Measurements from ENCODE around the gene TYW3. TPM values are rescaled to one million over a fixed set of nuclear protein-coding genes. Genes with fewer than 3 reads are reported as not detected.
A peak's percentile ranks its signal among the peaks of the same experiment; 100 is the strongest.

TYW3 gene
- total RNA-seq, 1 donor from 2014 or later, result 10.3 TPM

DNA sequence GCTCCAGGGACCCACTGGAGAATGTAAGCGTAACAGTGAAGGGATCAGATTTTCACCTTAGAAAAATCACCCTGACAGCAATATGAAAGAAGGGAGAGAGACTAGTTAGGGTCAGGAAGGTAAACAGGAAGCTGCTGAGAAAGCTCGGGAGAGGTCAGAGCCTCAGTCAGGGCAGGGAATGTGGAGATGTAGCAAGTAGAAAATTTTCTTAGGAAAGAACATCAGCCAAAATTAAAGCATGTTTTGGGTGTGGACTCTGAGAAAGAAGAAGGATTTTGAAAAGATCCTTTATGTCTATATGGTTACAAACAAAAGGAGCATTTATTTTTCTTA, 42.6 kb upstream of the TYW3 start:
- Mint-ChIP-seq H3K36me3 (ENCODE audit: insufficient read depth) (no peaks in the 10 kb centered on the region), H3K4me3 (ENCODE audit: low read depth) (peak overlapping the region; percentile 5), H3K27ac (peak overlapping the region; percentile 82), H3K27me3 (no peaks in the 10 kb centered on the region), H3K4me1 (ENCODE audit: low read depth) (peaks cover 13% of the 10 kb centered on the region), H3K9me3 (ENCODE audit: low read depth) (no peaks in the 10 kb centered on the region)
- DNase-seq (ENCODE audit: low spot score, unreplicated experiment), result no peak
- TF ChIP-seq, protein P1, sequence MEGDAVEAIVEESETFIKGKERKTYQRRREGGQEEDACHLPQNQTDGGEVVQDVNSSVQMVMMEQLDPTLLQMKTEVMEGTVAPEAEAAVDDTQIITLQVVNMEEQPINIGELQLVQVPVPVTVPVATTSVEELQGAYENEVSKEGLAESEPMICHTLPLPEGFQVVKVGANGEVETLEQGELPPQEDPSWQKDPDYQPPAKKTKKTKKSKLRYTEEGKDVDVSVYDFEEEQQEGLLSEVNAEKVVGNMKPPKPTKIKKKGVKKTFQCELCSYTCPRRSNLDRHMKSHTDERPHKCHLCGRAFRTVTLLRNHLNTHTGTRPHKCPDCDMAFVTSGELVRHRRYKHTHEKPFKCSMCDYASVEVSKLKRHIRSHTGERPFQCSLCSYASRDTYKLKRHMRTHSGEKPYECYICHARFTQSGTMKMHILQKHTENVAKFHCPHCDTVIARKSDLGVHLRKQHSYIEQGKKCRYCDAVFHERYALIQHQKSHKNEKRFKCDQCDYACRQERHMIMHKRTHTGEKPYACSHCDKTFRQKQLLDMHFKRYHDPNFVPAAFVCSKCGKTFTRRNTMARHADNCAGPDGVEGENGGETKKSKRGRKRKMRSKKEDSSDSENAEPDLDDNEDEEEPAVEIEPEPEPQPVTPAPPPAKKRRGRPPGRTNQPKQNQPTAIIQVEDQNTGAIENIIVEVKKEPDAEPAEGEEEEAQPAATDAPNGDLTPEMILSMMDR (IDR thresholded peaks at IDR 0.05; ENCODE audit: unreplicated experiment), result no peak

DNA sequence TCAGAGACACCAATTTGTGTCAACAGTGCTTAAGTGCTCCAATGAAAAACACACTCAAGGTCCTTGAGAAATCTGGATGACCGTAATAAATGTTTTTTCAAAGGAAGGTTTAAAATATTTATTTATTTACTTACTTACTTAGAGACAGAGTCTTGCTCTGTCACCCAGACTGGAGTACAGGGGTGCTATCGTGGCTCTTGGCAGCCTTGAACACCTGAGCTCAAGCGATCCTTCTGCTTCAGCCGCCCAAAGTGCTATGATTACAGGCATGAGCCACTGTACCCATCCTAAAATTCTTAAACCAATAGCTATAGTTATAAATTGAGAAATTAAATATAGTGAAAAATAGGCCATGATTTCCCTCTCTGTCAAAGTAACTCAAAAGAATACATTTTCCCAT, 42.0 kb upstream of the TYW3 start:
- Mint-ChIP-seq H3K27me3 (no peaks in the 10 kb centered on the region), H3K36me3 (ENCODE audit: insufficient read depth) (no peaks in the 10 kb centered on the region), H3K4me3 (ENCODE audit: low read depth) (no peak overlapping the region), H3K9me3 (ENCODE audit: low read depth) (no peaks in the 10 kb centered on the region), H3K27ac (no peak overlapping the region), H3K4me1 (ENCODE audit: low read depth) (peaks cover 13% of the 10 kb centered on the region)
- TF ChIP-seq, protein P1 (IDR thresholded peaks at IDR 0.05; ENCODE audit: unreplicated experiment), result no peak
- no peak for DNase-seq (ENCODE audit: low spot score, unreplicated experiment)

DNA sequence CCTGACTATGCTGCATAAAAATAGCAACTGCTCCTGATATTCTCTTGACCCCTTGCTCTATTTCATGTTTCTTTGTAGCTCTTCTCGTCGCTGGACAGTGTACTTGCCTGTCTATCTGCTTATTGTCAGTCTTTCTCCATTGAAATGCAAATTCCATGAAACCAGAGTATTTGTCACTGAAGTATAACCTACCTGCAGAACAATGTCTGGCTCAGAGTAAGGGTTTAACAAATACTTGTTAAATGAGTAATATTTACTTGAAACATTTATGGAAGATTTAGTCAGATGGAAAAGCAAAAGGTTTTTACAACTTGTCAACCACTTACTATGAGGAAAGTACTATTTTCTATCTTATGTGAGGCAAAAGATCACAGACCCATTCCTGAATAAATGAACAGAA, 39.5 kb upstream of the TYW3 start:
- no peaks in the 10 kb centered on the region for H3K36me3 Mint-ChIP-seq (ENCODE audit: insufficient read depth)
- no peak for DNase-seq (ENCODE audit: low spot score, unreplicated experiment)
- H3K9me3 Mint-ChIP-seq (ENCODE audit: low read depth), result no peaks in the 10 kb centered on the region
- H3K4me1 Mint-ChIP-seq (ENCODE audit: low read depth), result peaks cover 13% of the 10 kb centered on the region
- no peaks in the 10 kb centered on the region for H3K27me3 Mint-ChIP-seq
- H3K4me3 Mint-ChIP-seq (ENCODE audit: low read depth), result no peak overlapping the region
- TF ChIP-seq, protein P1 (IDR thresholded peaks at IDR 0.05; ENCODE audit: unreplicated experiment), result no peak
- no peak overlapping the region for H3K27ac Mint-ChIP-seq

DNA sequence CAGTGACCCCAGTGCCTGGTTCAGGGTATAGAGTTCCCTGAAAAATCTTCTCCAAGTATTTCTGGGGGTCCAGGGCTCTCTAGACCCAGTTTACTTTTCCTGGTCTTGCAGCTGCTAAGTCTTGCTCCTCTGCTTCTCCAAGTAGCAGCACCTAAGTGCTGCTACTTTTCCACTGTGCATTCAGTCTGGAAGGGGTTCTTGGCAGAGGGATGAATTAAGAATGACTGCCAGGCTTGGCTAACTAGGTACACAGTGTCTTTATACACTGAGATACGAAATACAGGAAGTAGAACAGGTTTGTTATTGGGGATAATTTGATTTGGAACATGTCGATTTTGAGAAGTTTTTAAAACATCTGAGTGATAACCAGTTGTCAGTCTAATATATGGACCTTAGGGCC, 35.1 kb upstream of the TYW3 start:
- H3K4me1 Mint-ChIP-seq (ENCODE audit: low read depth), result no peaks in the 10 kb centered on the region

DNA sequence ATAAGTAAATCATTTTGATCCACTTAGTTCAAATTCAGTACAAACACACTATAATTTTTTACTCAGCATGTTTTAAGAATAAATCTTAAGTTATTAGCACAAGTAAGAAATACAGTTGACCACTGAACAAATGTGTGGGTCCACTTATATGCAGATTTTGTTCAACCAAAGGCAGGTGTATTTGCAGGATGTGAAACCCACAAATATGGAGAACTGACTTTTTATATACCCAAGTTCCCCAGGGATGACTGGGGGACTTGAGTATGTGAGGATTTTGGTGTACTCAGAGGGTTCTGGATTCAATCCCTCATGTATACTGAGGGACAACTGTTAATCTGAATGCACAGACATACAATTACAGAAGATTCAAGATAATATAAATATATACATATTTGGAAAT, 33.6 kb upstream of the TYW3 start:
- Mint-ChIP-seq H3K9me3 (ENCODE audit: low read depth) (no peaks in the 10 kb centered on the region), H3K27ac (no peak overlapping the region), H3K36me3 (ENCODE audit: insufficient read depth) (peaks cover 7% of the 10 kb centered on the region), H3K4me1 (ENCODE audit: low read depth) (no peaks in the 10 kb centered on the region), H3K27me3 (no peaks in the 10 kb centered on the region), H3K4me3 (ENCODE audit: low read depth) (no peak overlapping the region)
- DNase-seq (ENCODE audit: low spot score, unreplicated experiment), result no peak
- TF ChIP-seq, protein P1 (IDR thresholded peaks at IDR 0.05; ENCODE audit: unreplicated experiment), result no peak

More for the DNA sequence above, 35.1 kb upstream of the TYW3 start:
- no peaks in the 10 kb centered on the region for H3K9me3 Mint-ChIP-seq (ENCODE audit: low read depth)
- TF ChIP-seq, protein P1 (IDR thresholded peaks at IDR 0.05; ENCODE audit: unreplicated experiment), result no peak
- H3K27ac Mint-ChIP-seq, result no peak overlapping the region
- H3K36me3 Mint-ChIP-seq (ENCODE audit: insufficient read depth), result no peaks in the 10 kb centered on the region
- H3K4me3 Mint-ChIP-seq (ENCODE audit: low read depth), result no peak overlapping the region
- no peak for DNase-seq (ENCODE audit: low spot score, unreplicated experiment)
- no peaks in the 10 kb centered on the region for H3K27me3 Mint-ChIP-seq
